ENCODE data around the gene TTC7B.

Gene TTC7B

DNA sequence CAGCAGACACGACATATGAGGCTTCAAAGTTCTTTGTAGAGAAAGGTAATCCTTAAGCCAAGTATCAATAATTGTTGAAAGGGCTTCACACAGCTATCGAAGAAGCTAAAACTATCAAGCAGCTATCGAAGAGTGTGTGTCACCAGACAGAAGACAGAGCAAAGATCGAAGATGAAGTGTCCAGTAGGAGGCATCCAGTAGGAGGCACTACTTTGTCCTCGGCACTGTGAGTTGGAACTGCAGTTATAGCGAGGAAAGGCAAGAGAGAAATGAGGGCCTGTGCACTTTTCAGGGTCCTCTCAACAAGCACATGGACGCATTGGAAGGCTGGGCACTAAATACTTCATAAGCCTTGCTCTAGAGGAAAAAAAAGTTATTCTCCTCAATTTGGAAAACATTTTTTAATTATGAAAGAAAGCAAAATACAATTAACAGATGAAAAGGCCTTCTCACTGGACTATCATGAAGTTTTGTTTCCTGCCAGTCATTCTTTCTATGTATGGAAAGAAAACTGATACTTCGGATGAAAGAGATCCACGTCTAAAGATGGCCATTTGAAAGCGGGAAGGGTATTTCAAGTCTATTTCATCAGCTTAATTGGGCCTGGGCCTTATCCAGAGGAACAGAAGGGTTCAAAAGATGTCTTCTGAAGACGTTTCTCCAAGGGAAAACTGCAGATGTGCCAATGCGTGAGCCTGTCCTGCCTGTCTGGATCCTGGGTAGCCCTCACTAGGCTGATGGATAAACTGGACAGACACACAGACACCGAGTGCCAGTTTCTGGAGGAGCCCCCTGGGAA lies 244.9 kb downstream of the TTC7B start:
- no peak for DNase-seq

DNA sequence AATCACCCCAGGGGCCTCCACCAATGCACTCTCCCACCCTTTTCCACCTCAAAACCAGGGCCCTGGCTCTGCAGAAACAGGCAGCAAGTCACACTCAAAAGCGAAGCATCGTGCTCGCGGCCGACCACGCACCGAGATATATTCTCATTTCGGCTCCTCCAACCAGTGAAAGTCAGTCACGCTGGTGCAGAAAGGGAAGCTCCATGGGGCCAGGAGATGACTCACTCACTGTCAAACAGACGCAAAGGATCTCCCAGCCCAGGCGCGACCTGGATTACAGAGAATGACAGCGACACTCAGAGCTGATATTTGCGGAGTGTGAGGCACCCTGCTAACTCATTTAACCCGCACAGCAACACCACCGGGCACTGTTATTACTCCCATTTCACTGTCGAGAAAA lies 245.8 kb downstream of the TTC7B start:
- no peak for DNase-seq

DNA sequence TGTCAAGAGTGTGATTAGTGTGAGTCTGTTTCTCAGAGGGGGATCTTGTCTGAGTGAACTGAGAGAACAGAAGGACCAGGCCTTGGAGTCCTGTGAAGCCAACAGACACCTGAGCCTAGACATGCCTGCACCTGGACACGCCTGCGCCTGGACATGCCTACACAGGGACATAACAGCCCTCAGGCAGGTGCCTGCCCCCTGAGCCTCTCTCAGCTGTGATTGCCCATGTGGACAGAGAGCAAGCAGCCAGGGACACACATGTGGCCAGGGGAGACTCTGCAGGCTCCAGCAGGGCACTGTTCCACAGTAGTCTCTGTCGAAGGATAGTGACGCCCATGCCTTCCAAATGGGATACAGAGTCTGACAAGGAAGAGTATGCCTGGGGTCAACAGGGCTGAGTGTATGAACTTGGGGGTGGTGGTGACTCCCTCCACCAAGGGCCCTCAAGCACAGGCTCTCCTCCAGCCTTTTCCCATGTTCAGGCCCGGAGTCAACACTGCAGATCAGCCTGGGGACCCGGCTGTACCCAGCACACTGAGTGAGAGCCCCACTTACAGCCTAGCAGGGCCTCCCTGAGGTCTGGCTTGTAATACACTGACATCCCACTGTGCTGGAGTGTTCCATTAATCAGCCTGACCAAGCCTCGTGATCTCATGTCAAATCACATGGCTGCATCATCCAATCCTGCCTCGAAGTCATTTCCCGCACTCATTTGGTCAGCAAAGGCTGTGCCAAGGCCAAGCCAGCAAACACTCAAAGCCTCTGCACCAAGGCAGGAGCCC lies 246.4 kb downstream of the TTC7B start:
- DNase-seq = no peak

DNA sequence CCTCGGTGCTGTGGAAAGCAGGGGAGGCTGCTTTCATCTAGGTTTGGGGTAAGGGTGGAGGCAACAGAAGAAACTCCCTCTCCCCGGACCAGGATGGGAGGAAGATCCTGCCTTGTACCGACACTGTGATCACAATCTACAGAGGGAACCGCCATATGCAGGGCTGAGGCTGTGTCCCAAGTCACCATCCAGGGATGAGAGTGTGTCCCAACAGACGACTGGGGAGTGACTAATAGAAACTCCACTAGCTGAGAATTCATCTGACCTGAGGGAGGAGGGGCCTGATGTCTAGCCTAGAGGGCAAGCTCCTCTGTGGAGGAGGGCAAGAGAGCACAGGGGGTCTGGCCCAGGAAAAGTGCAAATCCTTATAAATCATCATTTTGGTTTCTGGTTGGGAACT lies 247.0 kb downstream of the TTC7B start:
- no peak for DNase-seq

DNA sequence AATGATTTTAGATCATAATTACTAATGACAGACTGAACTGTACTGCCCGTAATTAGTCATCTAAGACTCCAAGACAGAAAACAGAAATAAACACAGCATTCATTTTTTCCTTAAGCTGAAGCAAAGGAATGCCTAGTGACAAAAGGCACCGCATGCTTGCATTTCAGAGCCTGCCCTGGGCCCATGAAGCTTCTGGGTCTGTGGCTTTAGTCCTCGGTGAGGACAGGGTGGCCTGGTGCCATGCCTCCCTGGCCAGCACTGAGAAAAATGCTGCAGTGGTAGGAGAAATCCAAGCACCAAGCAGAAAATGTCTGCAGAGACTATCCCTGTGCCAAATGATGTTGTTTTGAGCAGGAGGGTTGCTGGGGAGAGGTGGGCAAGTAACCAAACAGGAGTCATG lies 247.8 kb downstream of the TTC7B start:
- no peak for DNase-seq

DNA sequence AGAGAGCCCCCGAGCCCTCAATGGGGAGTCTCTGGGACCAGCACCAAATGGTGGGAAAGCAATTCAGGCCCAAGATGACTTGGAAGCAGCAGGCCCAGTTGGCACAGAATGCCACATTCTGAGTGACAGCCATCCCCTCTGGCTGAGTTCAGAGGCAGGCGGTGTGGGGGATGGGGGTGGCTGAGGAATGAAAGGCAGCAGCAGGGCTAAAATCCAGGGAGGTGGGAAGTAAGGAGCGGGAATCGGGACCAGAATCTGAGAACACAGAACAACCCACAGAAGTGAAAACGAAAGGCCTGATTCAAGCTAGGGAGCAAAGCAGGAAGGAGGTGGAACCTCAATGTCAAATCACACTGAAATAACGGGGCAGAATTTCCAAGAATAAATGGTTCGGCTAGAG lies 248.2 kb downstream of the TTC7B start:
- DNase-seq = no peak

DNA sequence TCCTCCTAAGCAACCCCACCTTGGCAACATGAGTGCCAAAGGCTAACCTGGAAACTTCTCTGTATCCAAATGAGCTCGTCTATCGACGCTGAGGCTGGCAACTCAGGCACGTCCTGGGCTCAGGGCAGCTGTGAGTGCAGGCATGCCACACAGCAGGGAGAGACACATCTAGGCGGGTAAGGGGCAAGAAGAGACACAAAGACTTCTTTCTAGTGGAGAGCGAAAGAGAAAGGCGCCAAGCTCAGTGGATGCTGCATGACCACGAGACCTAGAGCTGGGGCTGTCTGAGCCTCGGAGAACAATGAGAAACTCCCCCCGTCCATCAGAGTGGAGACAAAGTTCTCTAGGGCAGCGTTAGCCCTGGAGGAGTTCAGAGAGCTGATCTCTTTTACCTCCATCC lies 249.0 kb downstream of the TTC7B start:
- DNase-seq = no peak

DNA sequence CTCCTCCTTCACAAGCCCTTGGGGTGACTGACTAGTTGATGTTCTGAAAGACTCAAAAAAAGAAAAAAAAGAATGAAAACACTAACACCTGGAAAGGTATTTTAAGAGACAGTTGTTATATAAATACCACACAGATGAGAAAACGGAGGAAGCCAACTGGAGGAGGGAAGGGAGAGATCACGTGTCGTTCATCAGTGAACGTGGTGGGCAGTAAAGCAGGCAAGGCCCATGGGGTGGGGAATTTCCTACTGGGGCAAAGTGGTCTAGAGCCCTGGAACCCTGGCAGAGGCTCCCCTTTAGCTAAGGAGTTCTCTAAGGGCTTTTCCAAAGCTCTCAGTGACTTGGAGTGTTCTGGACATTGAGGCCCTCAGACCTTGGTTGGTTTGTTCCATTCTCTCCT lies 249.7 kb downstream of the TTC7B start:
- no peak for DNase-seq

DNA sequence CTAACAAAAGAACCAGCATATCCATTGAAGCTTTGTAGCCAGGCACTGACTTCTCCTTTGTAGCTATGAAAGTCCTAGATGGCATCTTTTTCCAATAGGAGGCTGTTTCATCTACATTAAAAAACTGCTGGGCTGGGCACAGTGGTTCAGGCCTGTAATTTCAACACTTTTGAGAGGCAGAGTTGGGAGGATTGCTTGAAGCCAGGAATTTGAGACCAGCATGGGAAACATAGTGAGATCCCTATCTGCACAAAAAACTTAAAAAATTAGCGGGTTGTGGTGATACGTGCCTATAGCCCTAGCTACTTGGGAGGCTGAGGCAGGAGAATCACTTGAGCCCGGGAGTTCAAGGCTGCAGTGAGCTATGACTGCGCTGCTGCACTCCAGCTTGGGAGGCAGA lies 251.7 kb downstream of the TTC7B start:
- no peak for DNase-seq

DNA sequence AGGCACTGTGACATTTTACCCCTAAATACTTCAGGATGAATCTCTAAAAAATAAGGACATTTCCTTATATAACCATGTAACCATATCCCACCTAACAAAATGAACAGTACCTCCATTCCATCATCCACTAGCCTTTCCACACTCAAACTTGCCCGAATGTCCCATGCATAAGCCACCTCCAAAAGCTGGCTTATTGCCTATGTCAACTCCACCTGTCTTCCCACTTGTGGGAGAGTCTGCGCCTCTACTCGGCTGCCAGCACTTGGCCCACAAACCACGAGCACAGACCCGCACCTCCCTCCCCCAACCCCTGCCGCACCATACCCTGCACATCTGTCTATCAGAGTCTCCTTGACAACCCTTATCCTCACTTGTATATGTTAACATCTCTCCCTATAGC lies 253.6 kb downstream of the TTC7B start:
- DNase-seq = no peak

DNA sequence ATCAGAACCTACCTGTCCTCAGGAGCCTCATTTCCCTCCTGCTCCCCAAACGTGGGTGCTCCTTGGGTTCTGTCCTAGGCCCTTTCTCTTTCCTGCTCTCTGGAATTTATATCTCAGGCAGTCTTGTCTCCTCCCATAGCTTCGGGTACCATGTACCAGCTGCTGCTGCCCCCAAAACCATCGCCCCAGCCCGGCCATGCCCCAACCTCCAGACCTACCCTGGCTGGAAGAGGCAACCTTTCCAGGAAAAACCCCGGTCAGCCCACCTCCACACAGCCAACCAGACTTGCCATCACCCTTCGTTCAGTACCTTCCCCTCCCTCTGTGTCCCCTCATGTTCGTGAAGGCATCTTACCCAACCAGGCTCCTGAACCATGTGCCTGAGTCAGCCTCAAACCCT lies 254.3 kb downstream of the TTC7B start:
- no peak for DNase-seq

DNA sequence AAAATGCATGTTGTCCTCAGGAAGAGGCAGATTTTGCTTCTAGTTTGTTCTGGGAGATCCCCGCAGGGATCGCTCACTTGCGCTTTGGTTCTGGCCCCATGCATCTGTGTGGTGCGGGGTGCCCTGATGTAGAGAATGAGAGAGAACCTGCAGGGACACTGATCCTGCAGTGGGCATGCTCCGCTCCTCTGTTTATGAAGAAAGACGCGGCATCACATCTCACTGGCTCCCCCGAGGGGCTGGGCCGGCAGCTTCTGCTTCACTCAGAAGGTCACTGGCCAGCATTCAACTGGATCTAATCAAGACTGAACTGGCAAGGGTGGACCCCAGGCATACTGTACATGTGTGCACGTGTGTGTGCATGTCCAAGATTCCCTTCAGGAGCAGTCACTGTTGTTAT lies 255.2 kb downstream of the TTC7B start:
- no peak for DNase-seq

DNA sequence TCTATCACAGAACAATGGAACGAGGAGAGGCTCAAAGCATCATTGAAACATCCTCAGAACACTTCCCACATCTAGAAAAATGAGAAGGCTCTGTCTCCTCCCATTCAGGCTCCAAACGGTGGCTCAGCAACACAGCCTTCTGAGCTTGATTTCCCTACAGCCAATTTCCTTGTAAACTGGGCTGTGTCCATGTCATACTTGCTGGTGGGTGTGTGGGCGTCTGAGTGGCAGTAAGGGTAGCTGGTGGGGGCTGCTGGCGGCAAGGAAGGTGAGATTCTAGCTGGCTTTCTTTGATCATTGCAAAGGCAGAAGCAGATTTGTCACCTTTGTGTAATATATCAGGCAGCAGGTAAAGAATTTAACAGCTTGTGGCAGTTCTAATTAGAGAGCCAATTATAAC lies 255.7 kb downstream of the TTC7B start:
- DNase-seq = no peak

DNA sequence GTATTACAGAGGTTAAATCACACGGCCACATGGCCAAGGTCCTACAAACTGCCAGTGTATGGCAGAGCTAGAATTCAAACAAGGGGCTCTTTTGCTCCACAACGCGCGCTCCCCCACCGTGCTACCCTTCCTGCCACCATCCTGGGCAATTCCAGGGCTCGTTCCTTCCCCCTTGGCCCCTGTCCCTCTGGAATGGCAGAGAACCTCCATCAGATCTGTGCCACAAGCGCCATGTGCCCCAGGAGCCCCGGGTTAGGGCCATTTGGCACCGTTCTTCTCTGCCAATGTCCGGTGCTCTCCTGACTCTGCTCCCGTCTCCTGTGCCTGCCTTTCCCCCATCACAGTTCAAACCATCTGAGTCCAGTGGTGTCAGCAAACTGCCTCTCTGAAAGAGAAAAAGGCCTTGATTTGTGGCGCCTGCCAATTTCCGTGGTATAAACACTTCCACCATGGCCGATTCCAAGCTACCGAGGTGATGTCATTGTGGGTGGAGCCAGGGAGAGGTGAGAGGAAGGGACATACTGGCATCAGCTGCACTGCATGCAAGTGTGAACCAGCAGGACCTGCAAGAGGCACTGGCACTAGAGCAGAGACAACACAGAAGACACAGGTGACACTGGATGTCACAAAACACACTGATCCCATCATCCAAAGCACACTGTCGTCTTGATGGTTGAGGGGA lies 256.3 kb downstream of the TTC7B start:
- no peak for DNase-seq

DNA sequence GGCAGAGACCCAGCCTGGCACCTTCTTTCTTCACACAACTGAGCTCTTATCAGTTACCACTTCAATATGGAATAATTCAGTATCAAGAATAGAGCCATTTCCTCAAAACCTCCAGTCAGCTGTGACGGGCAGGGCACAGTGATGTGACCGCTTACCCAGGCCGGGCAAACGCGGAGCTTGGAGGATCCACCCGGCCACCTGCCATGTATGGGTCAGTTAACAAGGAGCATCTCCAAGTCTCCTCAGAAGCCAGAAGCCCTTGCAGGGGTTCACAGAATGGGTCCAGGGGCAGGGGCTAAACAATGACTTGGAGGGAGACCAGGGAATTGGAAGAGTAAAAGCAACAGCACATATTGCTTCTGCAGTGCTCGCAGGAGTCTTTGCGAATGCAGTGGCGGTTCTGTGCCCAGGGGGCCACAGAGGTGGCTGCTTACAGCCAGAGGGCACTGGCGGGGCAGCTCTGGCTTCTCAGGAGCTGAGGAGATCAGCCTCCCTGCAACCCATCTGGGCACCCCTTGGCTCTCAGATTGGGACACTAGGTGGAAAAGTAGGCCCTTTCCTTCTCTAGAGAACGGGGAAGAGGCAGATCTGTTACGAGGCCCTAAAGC lies 257.1 kb downstream of the TTC7B start:
- DNase-seq = no peak

DNA sequence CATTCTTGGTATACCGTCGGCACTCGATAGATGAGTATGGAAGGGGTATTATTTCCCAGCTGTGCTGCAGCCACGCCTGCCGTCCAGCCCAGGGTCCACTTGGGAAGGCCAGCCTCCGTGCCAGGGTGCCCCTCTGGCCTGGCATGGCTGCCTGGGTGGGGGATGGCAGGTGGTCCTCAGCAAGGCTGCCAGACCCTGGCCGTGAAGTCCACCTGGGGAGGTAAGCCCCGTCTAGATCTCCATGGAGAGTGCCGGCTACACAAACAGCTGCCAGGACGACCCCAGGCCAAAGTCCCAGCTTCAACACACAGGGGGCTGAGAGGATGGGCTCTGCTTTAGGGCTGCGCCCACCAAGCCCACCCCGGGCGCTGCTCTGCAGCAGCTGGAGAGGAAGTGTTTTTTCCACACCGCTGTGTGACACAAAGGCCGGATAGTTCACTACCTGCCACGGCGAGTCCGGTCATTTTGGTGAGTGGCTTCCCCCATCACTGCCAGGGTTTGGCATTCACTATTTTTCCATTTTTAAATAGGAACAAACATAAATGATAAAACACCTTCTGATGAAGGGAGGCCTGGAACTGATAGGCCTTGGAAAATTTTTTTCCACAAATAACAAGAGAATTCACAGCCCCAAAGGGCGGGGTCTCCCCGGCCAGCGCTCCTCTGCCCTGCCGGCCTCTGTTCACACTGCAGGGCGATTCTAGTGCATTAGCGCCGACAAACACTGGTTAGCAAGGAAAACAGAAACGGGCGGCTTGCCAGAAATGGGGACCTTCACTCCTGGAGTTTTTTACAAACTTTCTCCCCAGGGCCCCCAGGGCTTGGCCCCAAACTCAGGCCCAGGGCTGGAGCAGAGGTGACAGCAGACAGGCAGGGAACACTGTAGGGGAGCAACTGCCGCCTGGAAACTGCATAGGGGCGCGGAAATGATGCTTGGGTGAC lies 257.9 kb downstream of the TTC7B start:
- DNase-seq = no peak

DNA sequence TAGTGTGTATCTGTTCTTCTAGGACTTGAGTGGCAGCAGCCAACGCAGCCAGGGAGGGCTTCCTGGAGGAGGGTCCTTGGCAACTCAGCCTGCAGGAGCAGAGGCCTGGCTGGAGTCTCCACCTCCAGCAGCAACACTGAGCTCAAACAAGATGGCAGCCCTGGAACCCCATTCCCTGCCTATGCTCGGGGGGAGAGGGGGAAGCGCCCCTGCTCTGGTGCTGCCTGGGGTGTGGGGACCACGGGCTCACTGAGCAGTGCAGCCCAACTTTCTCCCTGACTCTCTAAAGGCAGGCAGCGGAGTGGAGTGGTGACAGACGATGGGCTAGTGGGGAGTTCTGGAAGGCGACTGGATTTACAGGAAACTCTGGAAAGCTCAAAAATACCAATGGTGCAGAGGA lies 258.7 kb downstream of the TTC7B start:
- no peak for DNase-seq

DNA sequence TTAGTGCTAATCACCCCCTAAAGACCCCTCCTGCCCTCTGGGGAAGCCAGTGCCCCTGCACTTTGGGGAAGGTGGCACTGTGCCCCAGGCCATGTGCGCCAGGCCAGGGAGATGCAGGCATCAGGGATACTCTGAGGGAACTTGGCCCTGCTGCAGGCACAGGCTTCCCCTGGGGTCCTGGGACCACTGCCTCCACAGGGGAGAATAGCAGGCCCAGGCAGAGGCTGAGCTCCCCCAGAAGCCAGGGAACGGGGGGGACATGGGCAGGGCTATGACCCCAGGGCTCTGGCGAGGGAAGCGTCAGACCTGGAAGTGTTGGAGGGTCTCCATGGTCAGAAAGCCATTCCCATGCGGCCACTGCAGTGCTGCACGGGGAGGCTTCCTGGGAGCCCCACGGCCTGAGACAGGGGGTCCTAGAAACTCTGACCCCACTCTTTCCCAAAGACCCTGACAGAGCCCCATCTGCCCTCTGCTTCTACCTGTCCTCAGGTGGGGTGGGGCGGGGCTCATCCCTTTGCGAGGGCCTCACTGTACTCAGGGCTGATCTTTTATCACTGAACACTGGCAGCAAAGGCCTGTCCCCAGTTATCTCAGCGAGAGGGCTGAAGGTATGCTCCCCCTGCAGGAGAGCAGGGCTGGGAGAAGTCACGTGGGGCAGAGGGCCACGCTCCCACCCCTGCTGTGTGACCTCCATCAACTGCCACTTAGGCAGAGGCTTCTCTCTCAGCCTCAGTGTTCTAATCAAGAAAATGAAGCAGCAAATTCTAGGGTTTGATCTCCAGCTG lies 259.4 kb downstream of the TTC7B start:
- no peak for DNase-seq

DNA sequence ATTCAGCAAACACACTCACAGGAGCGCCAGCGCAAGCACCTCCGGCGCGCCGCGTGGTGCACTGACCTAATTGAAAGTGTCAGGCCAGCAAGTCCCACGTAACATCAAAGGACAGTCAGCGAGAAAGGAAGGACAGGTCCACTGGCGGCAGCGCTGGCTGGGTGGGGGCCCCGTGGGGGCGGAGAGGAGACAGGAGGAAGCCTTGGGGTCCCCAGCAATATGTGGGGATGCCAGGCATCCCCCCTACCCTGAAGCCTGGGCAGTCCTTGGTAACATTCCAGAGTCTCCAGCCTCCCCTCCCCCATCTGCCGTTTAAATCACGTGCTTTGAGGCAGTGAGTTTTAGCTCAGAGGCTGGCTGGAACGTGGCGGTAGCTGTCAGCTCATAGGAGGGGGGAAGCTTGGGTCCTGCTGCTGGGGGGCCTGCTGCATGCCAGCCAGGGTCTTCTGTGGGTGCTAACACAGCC lies 260.2 kb downstream of the TTC7B start:
- DNase-seq = no peak

DNA sequence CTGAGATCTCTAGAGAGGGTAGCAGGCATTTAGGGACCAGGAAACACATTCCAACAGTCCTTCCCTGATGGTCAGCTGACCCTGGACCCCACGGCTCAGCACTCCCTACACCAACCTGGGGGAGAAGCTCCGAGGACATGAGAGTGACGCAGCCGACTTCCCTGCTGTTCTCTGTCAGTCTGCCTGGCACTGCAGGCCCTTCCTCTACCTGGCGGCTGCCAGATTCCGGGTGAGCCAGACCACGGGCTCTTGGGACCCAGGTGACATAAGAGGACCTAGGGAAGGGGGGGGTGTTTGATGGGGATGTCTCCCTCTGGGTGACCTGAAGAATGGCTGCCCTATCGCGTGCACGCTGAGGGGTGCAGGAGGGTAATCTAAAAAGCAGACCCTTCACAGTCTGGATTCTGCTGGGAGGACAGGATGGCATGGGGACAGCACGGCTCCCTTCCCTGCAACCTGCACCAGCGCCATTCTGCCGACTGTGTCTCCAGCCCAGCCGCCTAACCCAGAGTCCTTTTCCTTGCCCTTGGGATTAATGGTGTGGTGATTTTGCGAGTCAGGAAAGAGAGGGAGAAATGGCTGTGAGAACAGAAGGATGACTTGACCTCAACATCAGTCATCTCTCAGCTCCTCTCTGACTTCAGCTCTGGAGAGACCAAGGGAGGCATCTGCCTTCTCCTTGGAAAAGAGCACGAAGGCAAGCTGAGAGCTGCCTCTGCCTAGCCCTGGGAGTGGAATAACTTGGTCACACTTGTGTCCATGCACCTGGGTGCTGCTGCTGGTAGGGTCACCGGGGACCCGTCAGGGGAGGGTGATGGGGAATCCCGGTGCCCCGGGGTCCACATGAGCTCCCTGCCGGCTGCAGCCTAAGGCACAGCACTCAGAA lies 260.9 kb downstream of the TTC7B start:
- no peak for DNase-seq

All from NCI-H187 (cell line).